Panc1 (cell line): ENCODE results near the gene ZDHHC11.
"Not testable (repeated sequence)": the region's sequence is repeated elsewhere in the genome, so short reads cannot be mapped to it uniquely, and the experiment has no call there.

Source experiments
- CTCF ChIP-seq: fragments of 450-650 bp; IDR thresholded peaks from 2 replicates; pipeline ENCODE4 v1.5.1; 2017; ENCODE audit warnings: mild to moderate bottlenecking
- POLR2AphosphoS5 ChIP-seq: IDR thresholded peaks from 2 replicates; pipeline ENCODE4 v1.6.1; 2012; ENCODE audit warnings: mild to moderate bottlenecking, low read depth, low read length, moderate library complexity
- REST ChIP-seq, 2 experiments: IDR thresholded peaks; 2 replicates each; pipeline ENCODE4 v1.6.1; 2011 to 2012; ENCODE audit warnings: low read depth in 2 of 2, control low read depth in 1 of 2, low read length in 1 of 2, mild to moderate bottlenecking in 1 of 2, moderate library complexity in 1 of 2; ENCODE audit not compliant: insufficient read depth in 1 of 2
- TCF7L2 ChIP-seq: IDR thresholded peaks from 2 replicates; pipeline ENCODE4 v1.6.1; 2011; ENCODE audit warnings: mild to moderate bottlenecking, low read depth, low read length, inconsistent platforms

GRCh38 chr5:838431-838851, 12.3 kb downstream of the ZDHHC11 start:
- TF ChIP-seq POLR2AphosphoS5; CTCF; REST (IDR thresholded peaks at IDR 0.05; ENCODE audit: insufficient read depth in 1 of 2, low read depth in 2 of 2, low read length in 1 of 2); TCF7L2: not testable (repeated sequence)
